Uterus (tissue), 4 donors: ENCODE measurements around the gene RNASE8. TPM values are rescaled to one million over a fixed set of nuclear protein-coding genes. Genes with fewer than 3 reads are reported as not detected.
A peak's percentile ranks its signal among the peaks of the same experiment; 100 is the strongest.

Experiments
- DNase-seq, 2 donors: peaks; one replicate each; pipeline ENCODE4 v3.0.0-alpha.2; 2019 to 2020
- H3K27ac ChIP-seq, 2 donors: fragments of 200-600 bp; sonication (generic); 1 replicate in 1 of 2; 2 replicates in 1 of 2; pipeline ENCODE4 v1.5.1; 2016 to 2018
- H3K27me3 ChIP-seq, 2 donors: fragments of 200-600 bp; sonication (generic); one replicate each; pipeline ENCODE4 v1.5.1; 2018 to 2019; ENCODE audit warnings: control low read depth in 1 of 2
- H3K36me3 ChIP-seq, 2 donors: fragments of 200-600 bp; sonication (generic); one replicate each; pipeline ENCODE4 v1.5.1; 2019; ENCODE audit warnings: control low read depth in 1 of 2
- H3K4me1 ChIP-seq, 2 donors: fragments of 200-600 bp; sonication (generic); one replicate each; pipeline ENCODE4 v1.5.1; 2018 to 2019; ENCODE audit warnings: control low read depth in 1 of 2
- H3K4me3 ChIP-seq, 2 donors: fragments of 200-600 bp; sonication (generic); 1 replicate in 1 of 2; 2 replicates in 1 of 2; pipeline ENCODE4 v1.5.1; 2018 to 2019; ENCODE audit warnings: mild to moderate bottlenecking in 1 of 2
- H3K9me3 ChIP-seq, 2 donors: fragments of 200-600 bp; sonication (generic); one replicate each; pipeline ENCODE4 v1.5.1; 2019; ENCODE audit warnings: control low read depth in 1 of 2
- POLR2A ChIP-seq, 2 donors: fragments of 450-650 bp; IDR thresholded peaks; one replicate each; pipeline ENCODE4 v1.6.1; 2016; ENCODE audit warnings: antibody characterized with exemption in 2 of 2, mild to moderate bottlenecking in 1 of 2, moderate library complexity in 1 of 2
- intact Hi-C: fragments of 100-400 bp; cut with DNase I; formaldehyde crosslinking; loops from one replicate; pipeline ENCODE4 v1.15.1; 2023; ENCODE audit warnings: low total_unique reads
- total RNA-seq, 4 donors: library from RNA; depleted of rRNA in 3 of 4; stranded (reverse); fragments of >200 nt in 3 of 4; gene quantifications; one replicate each; pipeline versions ENCODE4 v1.1.0 to v1.2.4, GENCODE V29; 2014 to 2023
- TF ChIP-seq, protein P1 (sequence below), 4 experiments: fragments of 200-600 bp in 2 of 4; fragments of 450-650 bp in 2 of 4; sonication (generic) in 2 of 4; IDR thresholded peaks; one replicate each; pipeline ENCODE4 v1.5.1; 2016 to 2019; ENCODE audit warnings: antibody characterized with exemption in 4 of 4, mild to moderate bottlenecking in 2 of 4, moderate library complexity in 1 of 4
- donor health status: DM: yes; HTN: yes; CAD: no.

The RNASE8 gene
- total RNA-seq, 4 donors from 2014 or later, result not detected

DNA sequence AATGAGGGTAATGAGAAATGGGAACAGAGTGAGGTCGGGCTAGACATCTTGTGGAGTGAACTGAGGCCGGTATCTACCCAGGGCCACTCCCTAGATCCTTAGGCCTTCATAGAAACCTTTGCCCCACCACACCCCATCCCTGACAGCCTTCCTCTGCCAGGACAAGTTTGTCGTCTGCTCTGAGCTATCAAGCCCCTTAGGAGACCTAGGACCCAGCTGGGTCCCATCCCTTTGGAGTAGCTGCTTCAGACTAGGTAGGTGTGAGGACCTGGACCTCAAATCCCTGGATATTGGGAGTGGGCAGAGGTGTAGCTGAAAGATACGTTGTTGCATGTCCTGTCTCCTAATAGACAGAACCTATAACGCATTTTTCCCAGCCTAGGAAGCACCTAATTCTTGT lies 43.3 kb downstream of the RNASE8 start, which contains the start of gene TMEM253:
TSS of gene TMEM253 (plus strand) at position 136 of the 400 bp plus-strand sequence. CDS start 278 bp downstream, outside the sequence.
- no peak for DNase-seq
- H3K36me3 ChIP-seq, result no peaks in the 10 kb centered on the region
- H3K4me3 ChIP-seq, result no peak within 1 kb of the TSS
- H3K4me1 ChIP-seq, result peaks cover 6 to 19% of the 10 kb centered on the region in 2 donors
- intact Hi-C loops, result loop anchor here (5.0 kb wide), 1 partner anchor 34 kb away; no protein-coding TSS in a partner anchor
- H3K9me3 ChIP-seq, result no peaks in the 10 kb centered on the region
- H3K27me3 ChIP-seq, result no peaks in the 10 kb centered on the region
- TF ChIP-seq, protein P1, sequence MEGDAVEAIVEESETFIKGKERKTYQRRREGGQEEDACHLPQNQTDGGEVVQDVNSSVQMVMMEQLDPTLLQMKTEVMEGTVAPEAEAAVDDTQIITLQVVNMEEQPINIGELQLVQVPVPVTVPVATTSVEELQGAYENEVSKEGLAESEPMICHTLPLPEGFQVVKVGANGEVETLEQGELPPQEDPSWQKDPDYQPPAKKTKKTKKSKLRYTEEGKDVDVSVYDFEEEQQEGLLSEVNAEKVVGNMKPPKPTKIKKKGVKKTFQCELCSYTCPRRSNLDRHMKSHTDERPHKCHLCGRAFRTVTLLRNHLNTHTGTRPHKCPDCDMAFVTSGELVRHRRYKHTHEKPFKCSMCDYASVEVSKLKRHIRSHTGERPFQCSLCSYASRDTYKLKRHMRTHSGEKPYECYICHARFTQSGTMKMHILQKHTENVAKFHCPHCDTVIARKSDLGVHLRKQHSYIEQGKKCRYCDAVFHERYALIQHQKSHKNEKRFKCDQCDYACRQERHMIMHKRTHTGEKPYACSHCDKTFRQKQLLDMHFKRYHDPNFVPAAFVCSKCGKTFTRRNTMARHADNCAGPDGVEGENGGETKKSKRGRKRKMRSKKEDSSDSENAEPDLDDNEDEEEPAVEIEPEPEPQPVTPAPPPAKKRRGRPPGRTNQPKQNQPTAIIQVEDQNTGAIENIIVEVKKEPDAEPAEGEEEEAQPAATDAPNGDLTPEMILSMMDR (IDR thresholded peaks at IDR 0.05), result no peak
- no peak for TF ChIP-seq POLR2A (IDR thresholded peaks at IDR 0.05)
- peak within 1 kb of the TSS; percentile 97 for H3K27ac ChIP-seq

DNA sequence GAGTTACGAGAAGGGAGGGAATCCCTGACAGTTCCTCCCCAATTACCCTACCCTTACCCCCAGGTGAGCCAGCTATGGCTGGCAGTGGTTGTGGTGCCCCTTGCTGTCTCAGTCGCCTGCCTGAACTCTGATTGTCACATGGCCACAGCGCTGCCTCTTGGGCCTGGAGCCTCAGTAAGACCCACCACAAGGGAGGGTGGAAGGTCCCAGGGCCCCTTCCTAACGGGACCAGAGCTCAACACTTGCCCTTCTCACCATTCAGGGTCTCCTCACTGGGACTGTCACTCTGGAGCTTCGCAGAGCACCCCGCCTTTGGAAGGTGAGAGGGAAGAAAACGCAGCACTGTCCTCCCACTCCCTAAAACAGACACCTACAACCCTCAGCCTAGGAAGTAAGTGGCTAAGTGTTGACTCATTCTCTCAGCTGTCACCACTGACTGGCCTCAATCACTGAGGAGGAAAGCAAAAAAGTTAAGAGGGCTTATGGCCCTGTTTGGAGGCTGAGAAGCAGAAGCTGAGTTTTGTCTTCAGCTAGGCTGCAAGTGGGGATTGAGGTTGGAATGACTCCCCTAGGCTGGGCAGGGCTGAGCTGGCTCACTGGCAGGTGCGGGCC lies 44.3 kb downstream of the RNASE8 start:
- H3K4me3 ChIP-seq, result no peak overlapping the region
- intact Hi-C loops, result loop anchor here (5.0 kb wide), 1 partner anchor 35 kb away; no protein-coding TSS in a partner anchor
- no peaks in the 10 kb centered on the region for H3K9me3 ChIP-seq
- no peak for TF ChIP-seq POLR2A (IDR thresholded peaks at IDR 0.05)
- TF ChIP-seq, protein P1 (IDR thresholded peaks at IDR 0.05), result no peak
- H3K4me1 ChIP-seq, result peaks cover 6 to 19% of the 10 kb centered on the region in 2 donors
- H3K36me3 ChIP-seq, result no peaks in the 10 kb centered on the region
- no peak for DNase-seq
- H3K27me3 ChIP-seq, result no peaks in the 10 kb centered on the region
- H3K27ac ChIP-seq, result no peak overlapping the region

DNA sequence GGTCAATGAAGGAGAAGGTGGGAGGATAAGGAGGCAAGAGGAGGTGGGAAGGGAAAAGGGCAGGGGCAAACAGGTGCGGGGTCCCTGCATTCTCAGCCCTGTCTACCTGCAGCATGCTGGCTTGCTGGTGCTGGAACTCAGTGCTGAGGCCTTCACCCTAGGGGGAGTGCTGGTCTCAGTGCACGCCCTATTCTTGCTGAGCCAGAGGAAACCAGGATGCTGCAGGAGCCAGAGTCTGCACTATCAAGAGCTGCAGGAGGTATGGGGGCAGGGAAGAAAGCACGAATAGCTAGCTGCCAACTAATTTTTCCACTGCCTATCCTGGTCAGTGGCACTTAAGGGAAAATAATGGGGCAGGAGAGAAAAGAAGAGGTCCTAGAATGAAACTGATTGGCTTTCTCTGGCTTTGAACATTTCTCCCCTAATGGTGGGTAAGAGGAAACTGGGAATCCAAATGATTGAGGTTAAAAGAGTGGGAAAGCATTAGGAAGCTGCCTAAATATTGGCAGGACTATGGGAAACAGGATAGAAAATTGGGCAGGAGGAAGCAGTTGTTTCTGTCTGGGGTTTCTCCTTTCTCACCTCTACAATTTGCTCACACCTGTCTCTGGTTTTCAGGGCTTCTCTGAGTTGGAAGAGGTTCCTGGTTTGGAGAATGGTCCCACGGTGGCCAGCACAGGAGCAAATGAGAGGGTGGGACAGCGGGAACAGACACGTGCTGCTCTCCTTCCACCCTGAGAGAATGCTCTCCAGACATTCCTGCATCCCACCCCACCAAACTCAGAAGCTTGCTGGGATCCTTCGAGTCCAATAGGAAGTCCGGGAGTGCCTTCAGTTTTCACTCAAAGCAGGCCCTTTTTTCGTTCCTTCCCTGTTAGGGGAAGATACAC lies 45.1 kb downstream of the RNASE8 start:
- no peaks in the 10 kb centered on the region for H3K27me3 ChIP-seq
- H3K36me3 ChIP-seq, result no peaks in the 10 kb centered on the region
- H3K4me1 ChIP-seq, result peaks cover 6 to 11% of the 10 kb centered on the region in 2 donors
- no peak for TF ChIP-seq POLR2A (IDR thresholded peaks at IDR 0.05)
- TF ChIP-seq, protein P1 (IDR thresholded peaks at IDR 0.05), result no peak
- peak overlapping the region; percentile 65 to 69 for H3K4me3 ChIP-seq
- DNase-seq, result no peak
- intact Hi-C loops, result loop anchor here (5.0 kb wide), 1 partner anchor 35 kb away; no protein-coding TSS in a partner anchor
- H3K9me3 ChIP-seq, result no peaks in the 10 kb centered on the region
- H3K27ac ChIP-seq, result peak overlapping the region; percentile 99

DNA sequence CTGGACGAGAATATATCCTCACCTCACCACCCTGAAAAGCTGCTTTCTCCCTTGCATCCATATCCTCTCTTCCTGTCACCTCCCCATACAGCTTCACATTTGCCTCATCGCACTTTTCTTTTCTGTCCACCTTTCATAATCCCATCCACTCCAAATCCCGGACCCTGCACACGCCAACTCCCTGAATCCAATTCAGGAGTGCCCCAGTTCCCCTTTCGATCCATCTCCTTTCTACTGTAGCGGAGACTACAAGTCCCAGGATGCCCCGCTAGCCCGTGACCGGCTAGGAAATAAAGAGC lies 45.7 kb downstream of the RNASE8 start:
- intact Hi-C loops, result loop anchor here (5.0 kb wide), 1 partner anchor 36 kb away; no protein-coding TSS in a partner anchor
- TF ChIP-seq, protein P1 (IDR thresholded peaks at IDR 0.05), result no peak
- TF ChIP-seq POLR2A (IDR thresholded peaks at IDR 0.05), result no peak
- DNase-seq, result no peak

More for the DNA sequence above, 45.7 kb downstream of the RNASE8 start:
- peak overlapping the region; percentile 99 for H3K27ac ChIP-seq
- no peaks in the 10 kb centered on the region for H3K27me3 ChIP-seq
- H3K36me3 ChIP-seq, result no peaks in the 10 kb centered on the region
- H3K9me3 ChIP-seq, result no peaks in the 10 kb centered on the region
- H3K4me1 ChIP-seq, result peaks cover 6 to 11% of the 10 kb centered on the region in 2 donors
- H3K4me3 ChIP-seq, result peak overlapping the region; percentile 65 to 69
